GM12801 (cell line): ENCODE data around the gene OR2T34.
"Not testable (repeated sequence)": the region's sequence is repeated elsewhere in the genome, so short reads cannot be mapped to it uniquely, and the experiment has no call there.

Source experiments
- TF ChIP-seq, protein P1 (sequence below): IDR thresholded peaks from one replicate; pipeline ENCODE4 v1.5.1; 2011; ENCODE audit warnings: control low read depth; ENCODE audit not compliant: insufficient read length; ENCODE audit errors: extremely low read depth

Gene OR2T34, protein sequence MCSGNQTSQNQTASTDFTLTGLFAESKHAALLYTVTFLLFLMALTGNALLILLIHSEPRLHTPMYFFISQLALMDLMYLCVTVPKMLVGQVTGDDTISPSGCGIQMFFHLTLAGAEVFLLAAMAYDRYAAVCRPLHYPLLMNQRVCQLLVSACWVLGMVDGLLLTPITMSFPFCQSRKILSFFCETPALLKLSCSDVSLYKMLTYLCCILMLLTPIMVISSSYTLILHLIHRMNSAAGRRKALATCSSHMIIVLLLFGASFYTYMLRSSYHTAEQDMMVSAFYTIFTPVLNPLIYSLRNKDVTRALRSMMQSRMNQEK

DNA sequence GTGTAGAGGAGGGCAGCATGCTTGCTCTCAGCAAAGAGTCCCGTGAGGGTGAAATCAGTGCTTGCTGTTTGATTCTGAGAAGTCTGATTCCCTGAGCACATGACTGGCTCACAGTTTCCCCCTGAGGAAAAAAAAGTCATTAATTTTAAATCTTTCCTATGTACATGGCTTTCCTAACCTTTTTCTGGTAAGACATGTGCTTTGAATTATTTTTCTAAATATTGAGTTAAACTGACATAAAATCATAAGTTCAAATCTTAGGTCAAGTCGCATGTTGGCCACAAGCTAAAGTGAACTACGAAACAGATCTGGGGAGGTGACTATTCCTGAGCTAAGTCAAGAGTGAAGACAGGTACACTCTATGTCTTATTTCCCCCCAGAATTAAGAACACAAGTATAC, at the start of gene OR2T34:
TSS of gene OR2T34 (minus strand) at position 101 of the 400 bp plus-strand sequence. CDS start at position 101, 0 bp downstream.
- TF ChIP-seq, protein P1, sequence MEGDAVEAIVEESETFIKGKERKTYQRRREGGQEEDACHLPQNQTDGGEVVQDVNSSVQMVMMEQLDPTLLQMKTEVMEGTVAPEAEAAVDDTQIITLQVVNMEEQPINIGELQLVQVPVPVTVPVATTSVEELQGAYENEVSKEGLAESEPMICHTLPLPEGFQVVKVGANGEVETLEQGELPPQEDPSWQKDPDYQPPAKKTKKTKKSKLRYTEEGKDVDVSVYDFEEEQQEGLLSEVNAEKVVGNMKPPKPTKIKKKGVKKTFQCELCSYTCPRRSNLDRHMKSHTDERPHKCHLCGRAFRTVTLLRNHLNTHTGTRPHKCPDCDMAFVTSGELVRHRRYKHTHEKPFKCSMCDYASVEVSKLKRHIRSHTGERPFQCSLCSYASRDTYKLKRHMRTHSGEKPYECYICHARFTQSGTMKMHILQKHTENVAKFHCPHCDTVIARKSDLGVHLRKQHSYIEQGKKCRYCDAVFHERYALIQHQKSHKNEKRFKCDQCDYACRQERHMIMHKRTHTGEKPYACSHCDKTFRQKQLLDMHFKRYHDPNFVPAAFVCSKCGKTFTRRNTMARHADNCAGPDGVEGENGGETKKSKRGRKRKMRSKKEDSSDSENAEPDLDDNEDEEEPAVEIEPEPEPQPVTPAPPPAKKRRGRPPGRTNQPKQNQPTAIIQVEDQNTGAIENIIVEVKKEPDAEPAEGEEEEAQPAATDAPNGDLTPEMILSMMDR, result not testable (repeated sequence)

DNA sequence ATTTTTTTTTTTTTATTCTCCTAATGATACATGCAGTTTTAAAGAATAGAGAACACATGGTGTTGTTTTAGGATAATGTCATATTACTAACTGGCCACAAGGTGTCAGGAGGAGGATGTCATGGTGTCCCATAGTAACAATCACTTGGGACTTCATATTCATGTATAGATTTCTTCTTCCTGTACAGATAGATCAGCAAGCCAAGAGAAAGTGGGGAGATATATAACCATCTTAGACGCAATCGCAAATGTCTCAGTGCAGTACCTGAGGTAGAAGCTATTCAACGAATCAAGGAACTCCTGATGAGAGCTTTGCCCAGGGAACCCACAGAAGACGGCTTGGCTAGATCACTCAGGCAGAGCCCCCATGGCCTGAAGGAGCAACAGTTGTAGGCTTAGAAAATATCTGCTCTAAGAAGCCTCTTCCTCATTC, 48.0 kb upstream of the OR2T34 start:
- TF ChIP-seq, protein P1, result no peak

DNA sequence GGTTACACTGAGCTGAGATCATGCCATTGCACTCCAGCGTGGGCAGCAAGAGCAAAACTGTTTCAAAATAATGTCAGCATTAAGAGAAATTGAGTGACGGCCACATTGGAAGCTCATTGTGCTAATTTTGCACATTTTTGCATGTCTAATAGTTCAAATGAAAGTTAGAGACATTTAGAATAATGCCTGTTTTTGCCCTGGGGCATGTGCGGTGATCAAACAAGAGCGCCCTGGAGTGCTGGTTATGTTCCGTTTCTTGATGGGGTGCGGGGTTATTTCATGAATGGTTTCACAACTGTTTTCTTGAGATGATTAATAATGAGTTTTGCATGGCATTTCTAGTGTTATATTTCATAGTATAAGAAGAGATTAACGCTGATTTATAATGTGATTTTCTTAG, 47.2 kb upstream of the OR2T34 start:
- TF ChIP-seq, protein P1, result no peak

DNA sequence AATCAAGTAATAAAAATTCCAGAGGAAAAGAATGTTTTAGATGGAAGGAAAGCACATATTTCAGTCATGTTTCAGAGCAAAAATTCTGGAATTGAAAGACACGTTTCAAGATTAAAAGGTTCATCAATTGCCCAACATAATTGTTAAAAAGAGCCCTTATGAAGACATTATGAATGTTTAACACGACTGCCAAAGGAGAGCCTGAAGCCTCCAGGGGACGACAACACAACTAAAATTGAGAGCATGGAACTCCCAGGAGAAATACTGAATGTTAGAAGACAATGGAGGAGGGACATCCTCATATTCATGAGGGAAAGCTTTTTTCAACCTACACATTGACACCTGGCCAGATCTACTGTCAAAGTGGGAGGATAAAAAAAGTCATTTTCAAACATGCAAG, 44.3 kb upstream of the OR2T34 start:
- TF ChIP-seq, protein P1, result no peak

DNA sequence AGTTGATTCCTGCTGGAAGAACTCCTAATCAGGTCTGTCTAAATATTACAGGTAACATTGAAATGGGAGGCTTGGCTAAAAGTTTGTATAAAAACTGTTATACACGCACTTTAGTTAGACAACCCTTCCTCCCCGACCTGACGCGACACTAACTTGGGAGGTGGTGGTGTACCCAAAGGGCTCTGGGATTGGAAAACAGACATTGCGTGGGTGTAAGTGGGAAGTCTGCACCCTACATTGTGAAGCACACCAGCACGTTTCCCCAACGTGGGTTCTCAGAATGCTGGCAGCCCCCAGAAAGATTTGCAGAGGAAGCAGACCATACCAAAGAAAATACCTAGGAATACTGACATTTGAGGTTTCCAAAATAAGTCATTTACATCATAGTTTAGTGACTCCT, 43.6 kb upstream of the OR2T34 start:
- TF ChIP-seq, protein P1, result no peak

DNA sequence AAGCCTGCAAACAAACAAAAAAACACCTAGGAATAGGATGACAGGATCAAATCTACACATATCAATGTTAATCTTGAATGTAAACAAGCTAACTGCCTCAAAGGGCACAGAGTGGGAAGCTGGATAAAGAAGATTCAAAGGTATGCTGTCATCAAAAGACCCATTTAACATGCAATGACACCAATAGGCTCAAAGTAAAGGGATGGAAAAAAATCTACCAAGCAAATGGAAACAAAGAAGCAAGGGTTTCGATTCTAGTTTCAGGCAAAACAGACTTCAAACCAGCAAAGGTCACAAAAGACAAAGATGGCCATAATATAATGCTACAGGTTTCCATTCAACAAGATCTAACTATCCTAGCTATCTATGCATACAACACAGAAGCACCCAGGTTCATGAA, 39.2 kb upstream of the OR2T34 start:
- TF ChIP-seq, protein P1, result no peak

DNA sequence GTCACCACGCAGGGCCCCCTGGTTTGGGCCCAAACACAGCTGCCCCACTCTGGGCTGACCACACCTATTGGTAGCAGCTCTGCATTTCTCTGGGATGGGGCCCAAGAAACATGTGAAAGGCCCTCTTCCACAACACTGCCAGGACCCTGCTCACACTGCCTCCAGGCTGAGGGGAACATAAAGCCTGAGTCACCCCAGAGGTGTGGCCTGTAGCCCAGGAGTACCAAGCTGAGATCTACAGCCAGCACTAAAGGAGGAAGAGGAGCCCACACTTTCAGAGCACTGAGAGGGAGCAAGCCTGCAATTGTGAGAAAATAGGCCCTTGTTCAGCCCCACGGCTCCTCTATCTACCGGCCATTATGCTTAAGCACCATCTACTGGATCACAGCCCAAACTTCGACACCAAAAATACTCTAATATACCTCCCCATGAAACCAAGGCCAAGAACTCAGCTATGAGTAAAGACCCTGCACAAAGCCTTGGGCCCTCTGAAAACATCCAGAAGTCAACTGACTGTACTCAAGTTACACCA, 37.4 kb upstream of the OR2T34 start:
- TF ChIP-seq, protein P1, result no peak
